ENCODE data around the gene ARHGEF28.

DNA sequence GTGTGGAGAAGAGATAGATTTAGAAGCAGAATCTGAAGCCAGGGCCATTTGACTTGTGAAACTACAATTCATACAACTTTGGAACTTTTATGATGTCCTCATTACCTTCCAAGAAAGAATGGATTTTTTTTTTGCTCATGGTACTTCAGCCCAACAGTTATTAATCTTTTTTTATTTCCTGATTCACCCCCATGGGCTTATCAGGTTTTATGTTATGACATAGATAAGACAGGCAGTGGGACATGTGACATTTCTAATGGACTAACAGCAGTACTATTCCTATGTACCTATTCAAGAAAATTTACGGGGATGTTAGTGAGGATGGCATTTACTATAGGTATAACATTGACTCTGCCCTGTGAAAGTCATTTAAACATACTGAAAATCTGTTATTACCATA is 204.7 kb downstream of the ARHGEF28 start:
- TF ChIP-seq POLR2AphosphoS5 (IDR thresholded peaks at IDR 0.05) (no peak), TAF1 (IDR thresholded peaks at IDR 0.05; ENCODE audit: low read depth) (no peak), EP300 (conservative IDR thresholded peaks at IDR 0.05; ENCODE audit: poor library complexity, severe bottlenecking) (no peak), EZH2 (IDR thresholded peaks at IDR 0.05; ENCODE audit: borderline replicate concordance, insufficient read depth, low read length, poor library complexity, severe bottlenecking) (no peak), SMC3 (conservative IDR thresholded peaks at IDR 0.05; ENCODE audit: poor library complexity) (no peak)
- TF ChIP-seq, protein P1, sequence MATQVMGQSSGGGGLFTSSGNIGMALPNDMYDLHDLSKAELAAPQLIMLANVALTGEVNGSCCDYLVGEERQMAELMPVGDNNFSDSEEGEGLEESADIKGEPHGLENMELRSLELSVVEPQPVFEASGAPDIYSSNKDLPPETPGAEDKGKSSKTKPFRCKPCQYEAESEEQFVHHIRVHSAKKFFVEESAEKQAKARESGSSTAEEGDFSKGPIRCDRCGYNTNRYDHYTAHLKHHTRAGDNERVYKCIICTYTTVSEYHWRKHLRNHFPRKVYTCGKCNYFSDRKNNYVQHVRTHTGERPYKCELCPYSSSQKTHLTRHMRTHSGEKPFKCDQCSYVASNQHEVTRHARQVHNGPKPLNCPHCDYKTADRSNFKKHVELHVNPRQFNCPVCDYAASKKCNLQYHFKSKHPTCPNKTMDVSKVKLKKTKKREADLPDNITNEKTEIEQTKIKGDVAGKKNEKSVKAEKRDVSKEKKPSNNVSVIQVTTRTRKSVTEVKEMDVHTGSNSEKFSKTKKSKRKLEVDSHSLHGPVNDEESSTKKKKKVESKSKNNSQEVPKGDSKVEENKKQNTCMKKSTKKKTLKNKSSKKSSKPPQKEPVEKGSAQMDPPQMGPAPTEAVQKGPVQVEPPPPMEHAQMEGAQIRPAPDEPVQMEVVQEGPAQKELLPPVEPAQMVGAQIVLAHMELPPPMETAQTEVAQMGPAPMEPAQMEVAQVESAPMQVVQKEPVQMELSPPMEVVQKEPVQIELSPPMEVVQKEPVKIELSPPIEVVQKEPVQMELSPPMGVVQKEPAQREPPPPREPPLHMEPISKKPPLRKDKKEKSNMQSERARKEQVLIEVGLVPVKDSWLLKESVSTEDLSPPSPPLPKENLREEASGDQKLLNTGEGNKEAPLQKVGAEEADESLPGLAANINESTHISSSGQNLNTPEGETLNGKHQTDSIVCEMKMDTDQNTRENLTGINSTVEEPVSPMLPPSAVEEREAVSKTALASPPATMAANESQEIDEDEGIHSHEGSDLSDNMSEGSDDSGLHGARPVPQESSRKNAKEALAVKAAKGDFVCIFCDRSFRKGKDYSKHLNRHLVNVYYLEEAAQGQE (IDR thresholded peaks at IDR 0.05; ENCODE audit: borderline replicate concordance): no peak
- TF ChIP-seq, protein P2, sequence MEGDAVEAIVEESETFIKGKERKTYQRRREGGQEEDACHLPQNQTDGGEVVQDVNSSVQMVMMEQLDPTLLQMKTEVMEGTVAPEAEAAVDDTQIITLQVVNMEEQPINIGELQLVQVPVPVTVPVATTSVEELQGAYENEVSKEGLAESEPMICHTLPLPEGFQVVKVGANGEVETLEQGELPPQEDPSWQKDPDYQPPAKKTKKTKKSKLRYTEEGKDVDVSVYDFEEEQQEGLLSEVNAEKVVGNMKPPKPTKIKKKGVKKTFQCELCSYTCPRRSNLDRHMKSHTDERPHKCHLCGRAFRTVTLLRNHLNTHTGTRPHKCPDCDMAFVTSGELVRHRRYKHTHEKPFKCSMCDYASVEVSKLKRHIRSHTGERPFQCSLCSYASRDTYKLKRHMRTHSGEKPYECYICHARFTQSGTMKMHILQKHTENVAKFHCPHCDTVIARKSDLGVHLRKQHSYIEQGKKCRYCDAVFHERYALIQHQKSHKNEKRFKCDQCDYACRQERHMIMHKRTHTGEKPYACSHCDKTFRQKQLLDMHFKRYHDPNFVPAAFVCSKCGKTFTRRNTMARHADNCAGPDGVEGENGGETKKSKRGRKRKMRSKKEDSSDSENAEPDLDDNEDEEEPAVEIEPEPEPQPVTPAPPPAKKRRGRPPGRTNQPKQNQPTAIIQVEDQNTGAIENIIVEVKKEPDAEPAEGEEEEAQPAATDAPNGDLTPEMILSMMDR (IDR thresholded peaks at IDR 0.05; ENCODE audit: poor library complexity, severe bottlenecking): no peak

Data from neural cell (in vitro differentiated cells).